Glutamatergic neuron (in vitro differentiated cells): Measurements from ENCODE around the gene KCNMA1. TPM values are rescaled to one million over a fixed set of nuclear protein-coding genes. Genes with fewer than 3 reads are reported as not detected.

Source experiments
- DNase-seq: peaks from one replicate; pipeline ENCODE4 v3.0.0; 2022
- H3K27ac Mint-ChIP-seq: one replicate; pipeline ENCODE4 v1.8.0; 2020; ENCODE audit warnings: mild to moderate bottlenecking, mixed read lengths, inconsistent platforms; ENCODE audit not compliant: unreplicated experiment
- H3K27me3 Mint-ChIP-seq: one replicate; pipeline ENCODE4 v1.8.0; 2020; ENCODE audit warnings: mild to moderate bottlenecking, moderate library complexity, mixed read lengths, inconsistent platforms; ENCODE audit not compliant: unreplicated experiment
- H3K36me3 Mint-ChIP-seq: one replicate; pipeline ENCODE4 v1.8.0; 2020; ENCODE audit warnings: mild to moderate bottlenecking, mixed read lengths, inconsistent platforms; ENCODE audit not compliant: unreplicated experiment
- H3K4me1 Mint-ChIP-seq: one replicate; pipeline ENCODE4 v1.8.0; 2020; ENCODE audit warnings: mild to moderate bottlenecking, low read depth, mixed read lengths, inconsistent platforms; ENCODE audit not compliant: unreplicated experiment
- H3K4me3 Mint-ChIP-seq: one replicate; pipeline ENCODE4 v1.8.0; 2020; ENCODE audit warnings: mild to moderate bottlenecking, mixed read lengths, inconsistent platforms; ENCODE audit not compliant: unreplicated experiment
- H3K9me3 Mint-ChIP-seq: one replicate; pipeline ENCODE4 v1.8.0; 2020; ENCODE audit warnings: mild to moderate bottlenecking, moderate library complexity, mixed read lengths, inconsistent platforms; ENCODE audit not compliant: unreplicated experiment
- total RNA-seq: library from RNA; stranded (reverse); fragmentation: NEBNext Ultra II Directional; extraction: Animal tissue kit (Norgen Biotek cat#: 25700); gene quantifications from one replicate; pipeline ENCODE4 v1.2.1, GENCODE V29; 2021; ENCODE audit not compliant: unreplicated experiment
- TF ChIP-seq, protein P1 (sequence below): fragments of 200-600 bp; sonication (generic); IDR thresholded peaks from one replicate; pipeline ENCODE4 v1.5.0; 2021; ENCODE audit not compliant: partially characterized antibody, unreplicated experiment

Gene KCNMA1
- total RNA-seq, 1 donor from 2014 or later = 3.2 TPM

DNA sequence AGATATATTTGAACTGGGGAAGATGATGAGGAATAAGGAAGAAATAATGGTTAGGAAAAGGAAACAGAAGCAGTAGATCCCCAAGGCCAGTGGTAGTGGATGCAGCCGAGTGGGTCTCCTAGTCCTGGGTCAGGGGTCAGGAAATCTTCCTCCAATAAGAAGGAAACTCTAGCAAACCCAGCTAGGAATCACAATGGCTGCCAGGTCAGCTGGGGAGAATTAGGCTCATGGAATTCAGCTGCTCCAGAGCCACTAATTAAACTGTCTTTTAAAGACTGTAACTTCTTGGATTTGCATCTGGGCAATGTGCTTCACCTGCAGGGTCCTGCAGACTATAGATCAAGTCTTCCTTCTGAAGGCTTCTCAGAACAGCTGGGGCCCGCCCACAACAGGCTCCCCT, 644.4 kb downstream of the KCNMA1 start:
- TF ChIP-seq, protein P1, sequence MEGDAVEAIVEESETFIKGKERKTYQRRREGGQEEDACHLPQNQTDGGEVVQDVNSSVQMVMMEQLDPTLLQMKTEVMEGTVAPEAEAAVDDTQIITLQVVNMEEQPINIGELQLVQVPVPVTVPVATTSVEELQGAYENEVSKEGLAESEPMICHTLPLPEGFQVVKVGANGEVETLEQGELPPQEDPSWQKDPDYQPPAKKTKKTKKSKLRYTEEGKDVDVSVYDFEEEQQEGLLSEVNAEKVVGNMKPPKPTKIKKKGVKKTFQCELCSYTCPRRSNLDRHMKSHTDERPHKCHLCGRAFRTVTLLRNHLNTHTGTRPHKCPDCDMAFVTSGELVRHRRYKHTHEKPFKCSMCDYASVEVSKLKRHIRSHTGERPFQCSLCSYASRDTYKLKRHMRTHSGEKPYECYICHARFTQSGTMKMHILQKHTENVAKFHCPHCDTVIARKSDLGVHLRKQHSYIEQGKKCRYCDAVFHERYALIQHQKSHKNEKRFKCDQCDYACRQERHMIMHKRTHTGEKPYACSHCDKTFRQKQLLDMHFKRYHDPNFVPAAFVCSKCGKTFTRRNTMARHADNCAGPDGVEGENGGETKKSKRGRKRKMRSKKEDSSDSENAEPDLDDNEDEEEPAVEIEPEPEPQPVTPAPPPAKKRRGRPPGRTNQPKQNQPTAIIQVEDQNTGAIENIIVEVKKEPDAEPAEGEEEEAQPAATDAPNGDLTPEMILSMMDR = no peak
- Mint-ChIP-seq H3K27ac (no peak overlapping the region), H3K9me3 (no peaks in the 10 kb centered on the region)

GRCh38 chr10:76992467-76992866, 645.1 kb downstream of the KCNMA1 start:
- Mint-ChIP-seq H3K4me3 (no peak overlapping the region), H3K27me3 (no peaks in the 10 kb centered on the region), H3K27ac (no peak overlapping the region), H3K4me1 (peaks cover 9% of the 10 kb centered on the region), H3K36me3 (no peaks in the 10 kb centered on the region), H3K9me3 (no peaks in the 10 kb centered on the region)
- TF ChIP-seq, protein P1 = no peak
- DNase-seq = no peak

More for the DNA sequence above, 644.4 kb downstream of the KCNMA1 start:
- Mint-ChIP-seq H3K27me3 (no peaks in the 10 kb centered on the region), H3K36me3 (no peaks in the 10 kb centered on the region), H3K4me1 (peaks cover 9% of the 10 kb centered on the region), H3K4me3 (no peak overlapping the region)
- no peak for DNase-seq

- Mint-ChIP-seq H3K36me3 (no peaks in the 10 kb centered on the region), H3K4me1 (peaks cover 9% of the 10 kb centered on the region), H3K4me3 (no peak overlapping the region)
These were observed 646.0 kb downstream of the KCNMA1 start for GRCh38 chr10:76991621-76992020.

DNA sequence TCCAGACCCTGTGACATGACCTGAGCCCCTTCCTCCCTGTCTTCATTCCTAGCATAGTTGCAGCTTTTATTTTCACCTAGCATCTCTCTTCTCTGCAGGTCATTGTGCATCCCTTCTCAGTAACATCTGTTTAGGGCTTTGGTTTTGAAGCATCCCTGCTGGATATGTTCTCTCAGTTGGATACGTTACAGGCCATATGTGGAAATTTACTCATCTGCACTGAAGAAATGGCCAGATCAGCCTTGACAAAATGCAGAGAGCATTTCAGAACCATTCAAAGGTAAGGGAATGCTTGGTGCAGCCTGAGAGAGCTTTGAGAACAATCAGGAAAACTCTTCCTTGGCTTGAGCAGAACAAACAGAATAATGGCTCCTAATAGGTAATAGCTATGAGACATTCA, 647.0 kb downstream of the KCNMA1 start:
- H3K36me3 Mint-ChIP-seq = no peaks in the 10 kb centered on the region
- no peak overlapping the region for H3K27ac Mint-ChIP-seq
- no peaks in the 10 kb centered on the region for H3K27me3 Mint-ChIP-seq
- no peaks in the 10 kb centered on the region for H3K9me3 Mint-ChIP-seq
- DNase-seq = no peak
- TF ChIP-seq, protein P1 = no peak
- peaks cover 9% of the 10 kb centered on the region for H3K4me1 Mint-ChIP-seq
- H3K4me3 Mint-ChIP-seq = no peak overlapping the region

More at GRCh38 chr10:76991621-76992020, 646.0 kb downstream of the KCNMA1 start:
- Mint-ChIP-seq H3K27ac (no peak overlapping the region), H3K27me3 (no peaks in the 10 kb centered on the region), H3K9me3 (no peaks in the 10 kb centered on the region)
- TF ChIP-seq, protein P1 = no peak
- DNase-seq = no peak

- peaks cover 2% of the 10 kb centered on the region for H3K9me3 Mint-ChIP-seq
- H3K36me3 Mint-ChIP-seq = no peaks in the 10 kb centered on the region
- H3K4me3 Mint-ChIP-seq = no peak overlapping the region
- no peaks in the 10 kb centered on the region for H3K27me3 Mint-ChIP-seq
- H3K4me1 Mint-ChIP-seq = no peaks in the 10 kb centered on the region
- no peak overlapping the region for H3K27ac Mint-ChIP-seq
- TF ChIP-seq, protein P1 = peak; percentile 96
- DNase-seq = peak; percentile 83
These were observed 652.8 kb downstream of the KCNMA1 start for GRCh38 chr10:76984559-76985443.
